ENCODE data around the gene POU2AF2.

Gene POU2AF2

DNA sequence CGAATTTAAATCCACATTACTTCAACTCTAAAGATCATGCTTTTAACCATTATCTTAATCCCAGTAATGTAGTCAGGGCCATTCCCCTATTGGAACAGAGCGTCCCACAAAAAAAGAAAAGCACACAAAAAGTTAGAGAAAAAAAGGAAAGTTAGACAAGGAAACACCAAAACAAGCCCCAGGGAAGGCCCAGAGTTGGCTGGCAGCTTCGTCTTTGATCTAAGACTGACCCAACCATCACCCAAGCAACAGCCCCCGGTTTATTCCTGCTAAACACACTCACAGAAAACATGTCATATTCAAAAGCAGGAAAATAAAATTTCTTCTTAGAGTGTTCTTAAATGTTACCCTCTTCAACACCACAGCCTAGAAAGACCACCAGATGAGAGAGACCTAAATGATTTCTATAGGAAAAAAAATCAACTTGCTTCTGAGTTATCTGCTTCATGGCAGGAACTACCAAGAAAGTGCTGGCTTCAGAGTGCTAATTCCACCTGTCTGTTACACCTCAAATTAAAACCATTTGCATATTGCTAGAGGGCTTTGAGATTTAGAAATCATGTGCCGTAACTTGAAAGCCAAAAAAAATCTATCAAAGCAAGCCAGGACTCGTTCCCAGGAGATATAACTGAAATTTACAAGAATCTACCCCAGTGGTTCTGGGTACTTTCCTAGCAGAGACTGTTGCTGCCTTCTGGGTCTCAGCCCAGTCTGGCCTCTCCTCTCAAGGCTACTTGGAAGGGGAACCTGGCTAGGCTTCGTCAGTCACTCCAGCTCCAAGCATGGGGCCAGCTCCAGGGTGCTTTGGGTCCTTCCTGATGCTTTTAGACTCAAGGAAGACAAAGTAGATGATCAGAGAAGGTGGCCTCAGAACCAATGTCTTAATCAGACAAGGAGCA lies 84.0 kb downstream of the POU2AF2 start:
- TF ChIP-seq EGR1 (IDR thresholded peaks at IDR 0.05) (no peak), RAD21 (IDR thresholded peaks at IDR 0.05; ENCODE audit: low read depth) (no peak), CREB1 (IDR thresholded peaks at IDR 0.05; ENCODE audit: low read depth) (no peak), YY1 (IDR thresholded peaks at IDR 0.05; ENCODE audit: low read depth) (no peak), NFIC (IDR thresholded peaks at IDR 0.05) (no peak), EP300 (IDR thresholded peaks at IDR 0.05; ENCODE audit: borderline replicate concordance) (no peak), TAF1 (IDR thresholded peaks at IDR 0.05; ENCODE audit: low read depth) (no peak), TCF12 (IDR thresholded peaks at IDR 0.05; ENCODE audit: low read depth) (no peak), MAX (IDR thresholded peaks at IDR 0.05) (no peak), FOXM1 (IDR thresholded peaks at IDR 0.05; ENCODE audit: borderline replicate concordance, low read depth) (no peak), CEBPB (IDR thresholded peaks at IDR 0.05) (no peak), ZBTB7A (IDR thresholded peaks at IDR 0.05; ENCODE audit: low read depth) (no peak), TEAD4 (IDR thresholded peaks at IDR 0.05) (no peak)
- TF ChIP-seq, protein P1, sequence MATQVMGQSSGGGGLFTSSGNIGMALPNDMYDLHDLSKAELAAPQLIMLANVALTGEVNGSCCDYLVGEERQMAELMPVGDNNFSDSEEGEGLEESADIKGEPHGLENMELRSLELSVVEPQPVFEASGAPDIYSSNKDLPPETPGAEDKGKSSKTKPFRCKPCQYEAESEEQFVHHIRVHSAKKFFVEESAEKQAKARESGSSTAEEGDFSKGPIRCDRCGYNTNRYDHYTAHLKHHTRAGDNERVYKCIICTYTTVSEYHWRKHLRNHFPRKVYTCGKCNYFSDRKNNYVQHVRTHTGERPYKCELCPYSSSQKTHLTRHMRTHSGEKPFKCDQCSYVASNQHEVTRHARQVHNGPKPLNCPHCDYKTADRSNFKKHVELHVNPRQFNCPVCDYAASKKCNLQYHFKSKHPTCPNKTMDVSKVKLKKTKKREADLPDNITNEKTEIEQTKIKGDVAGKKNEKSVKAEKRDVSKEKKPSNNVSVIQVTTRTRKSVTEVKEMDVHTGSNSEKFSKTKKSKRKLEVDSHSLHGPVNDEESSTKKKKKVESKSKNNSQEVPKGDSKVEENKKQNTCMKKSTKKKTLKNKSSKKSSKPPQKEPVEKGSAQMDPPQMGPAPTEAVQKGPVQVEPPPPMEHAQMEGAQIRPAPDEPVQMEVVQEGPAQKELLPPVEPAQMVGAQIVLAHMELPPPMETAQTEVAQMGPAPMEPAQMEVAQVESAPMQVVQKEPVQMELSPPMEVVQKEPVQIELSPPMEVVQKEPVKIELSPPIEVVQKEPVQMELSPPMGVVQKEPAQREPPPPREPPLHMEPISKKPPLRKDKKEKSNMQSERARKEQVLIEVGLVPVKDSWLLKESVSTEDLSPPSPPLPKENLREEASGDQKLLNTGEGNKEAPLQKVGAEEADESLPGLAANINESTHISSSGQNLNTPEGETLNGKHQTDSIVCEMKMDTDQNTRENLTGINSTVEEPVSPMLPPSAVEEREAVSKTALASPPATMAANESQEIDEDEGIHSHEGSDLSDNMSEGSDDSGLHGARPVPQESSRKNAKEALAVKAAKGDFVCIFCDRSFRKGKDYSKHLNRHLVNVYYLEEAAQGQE (IDR thresholded peaks at IDR 0.05; ENCODE audit: low read depth): no peak
- TF ChIP-seq, protein P2, sequence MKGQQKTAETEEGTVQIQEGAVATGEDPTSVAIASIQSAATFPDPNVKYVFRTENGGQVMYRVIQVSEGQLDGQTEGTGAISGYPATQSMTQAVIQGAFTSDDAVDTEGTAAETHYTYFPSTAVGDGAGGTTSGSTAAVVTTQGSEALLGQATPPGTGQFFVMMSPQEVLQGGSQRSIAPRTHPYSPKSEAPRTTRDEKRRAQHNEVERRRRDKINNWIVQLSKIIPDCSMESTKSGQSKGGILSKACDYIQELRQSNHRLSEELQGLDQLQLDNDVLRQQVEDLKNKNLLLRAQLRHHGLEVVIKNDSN (IDR thresholded peaks at IDR 0.05): no peak

GRCh38 chr11:111330234-111330893 lies 84.8 kb downstream of the POU2AF2 start:
- TF ChIP-seq TAF1 (IDR thresholded peaks at IDR 0.05; ENCODE audit: low read depth) (no peak), YY1 (IDR thresholded peaks at IDR 0.05; ENCODE audit: low read depth) (no peak), RAD21 (IDR thresholded peaks at IDR 0.05; ENCODE audit: low read depth) (no peak), TEAD4 (IDR thresholded peaks at IDR 0.05) (no peak), NFIC (IDR thresholded peaks at IDR 0.05) (no peak), EP300 (IDR thresholded peaks at IDR 0.05; ENCODE audit: borderline replicate concordance) (no peak), TCF12 (IDR thresholded peaks at IDR 0.05; ENCODE audit: low read depth) (no peak), FOXM1 (IDR thresholded peaks at IDR 0.05; ENCODE audit: borderline replicate concordance, low read depth) (no peak), EGR1 (IDR thresholded peaks at IDR 0.05) (no peak), MAX (IDR thresholded peaks at IDR 0.05) (no peak), CEBPB (IDR thresholded peaks at IDR 0.05) (no peak), CREB1 (IDR thresholded peaks at IDR 0.05; ENCODE audit: low read depth) (no peak), ZBTB7A (IDR thresholded peaks at IDR 0.05; ENCODE audit: low read depth) (no peak)
- TF ChIP-seq, protein P2 (IDR thresholded peaks at IDR 0.05): no peak
- TF ChIP-seq, protein P1 (IDR thresholded peaks at IDR 0.05; ENCODE audit: low read depth): no peak

DNA sequence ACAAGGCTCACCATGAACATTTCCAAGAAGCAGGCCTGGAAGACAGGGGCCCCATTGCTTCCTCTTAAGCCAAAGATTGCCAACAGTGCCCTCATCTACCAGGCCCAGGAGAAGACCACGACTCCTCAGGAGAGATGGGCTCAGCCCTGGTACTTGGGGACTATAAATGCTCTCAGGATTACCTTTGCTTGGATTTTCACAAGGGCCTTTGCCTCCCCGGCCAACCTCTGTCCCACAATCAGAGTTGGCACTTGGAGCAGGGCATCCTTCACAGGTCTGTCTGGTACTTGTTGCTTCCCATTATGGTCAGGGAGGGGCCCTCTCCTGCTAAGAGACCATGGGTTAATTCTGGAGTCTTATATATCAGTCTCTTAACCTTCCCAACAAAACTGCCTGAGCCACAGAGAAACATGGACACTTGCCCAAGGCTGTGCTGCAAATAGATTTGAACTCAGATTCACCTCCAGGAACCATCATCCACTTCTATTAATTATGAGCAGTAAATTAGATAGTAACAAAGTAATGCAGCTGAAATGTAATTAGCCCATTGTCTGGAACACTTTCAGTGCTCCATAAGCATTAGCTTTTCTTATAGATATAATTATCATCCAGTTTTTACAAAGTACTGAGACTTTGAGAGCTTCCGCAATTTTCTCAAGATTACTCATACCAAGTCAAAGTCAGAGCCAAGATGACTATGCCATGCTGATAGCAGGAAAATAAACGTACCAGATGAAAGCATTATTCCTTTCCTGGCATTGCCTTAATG lies 86.4 kb downstream of the POU2AF2 start:
- TF ChIP-seq TCF12 (IDR thresholded peaks at IDR 0.05; ENCODE audit: low read depth) (no peak), NFIC (IDR thresholded peaks at IDR 0.05) (no peak), FOXM1 (IDR thresholded peaks at IDR 0.05; ENCODE audit: borderline replicate concordance, low read depth) (no peak), TEAD4 (IDR thresholded peaks at IDR 0.05) (no peak), YY1 (IDR thresholded peaks at IDR 0.05; ENCODE audit: low read depth) (no peak), CEBPB (IDR thresholded peaks at IDR 0.05) (no peak), EP300 (IDR thresholded peaks at IDR 0.05; ENCODE audit: borderline replicate concordance) (no peak), EGR1 (IDR thresholded peaks at IDR 0.05) (no peak), CREB1 (IDR thresholded peaks at IDR 0.05; ENCODE audit: low read depth) (no peak), ZBTB7A (IDR thresholded peaks at IDR 0.05; ENCODE audit: low read depth) (no peak), MAX (IDR thresholded peaks at IDR 0.05) (no peak), RAD21 (IDR thresholded peaks at IDR 0.05; ENCODE audit: low read depth) (no peak), TAF1 (IDR thresholded peaks at IDR 0.05; ENCODE audit: low read depth) (no peak)
- TF ChIP-seq, protein P2 (IDR thresholded peaks at IDR 0.05): no peak
- TF ChIP-seq, protein P1 (IDR thresholded peaks at IDR 0.05; ENCODE audit: low read depth): no peak
